Measurements from ENCODE around the gene MLLT1.

The MLLT1 gene

GRCh38 chr19:6221878-6222746 is 57.7 kb downstream of the MLLT1 start:
- DNase-seq (ENCODE audit: low read depth in 2 of 2): no peak

GRCh38 chr19:6221220-6221877 is 58.4 kb downstream of the MLLT1 start:
- no peak for DNase-seq (ENCODE audit: low read depth in 2 of 2)

- DNase-seq (ENCODE audit: low read depth in 2 of 2): no peak
These were observed 59.2 kb downstream of the MLLT1 start for GRCh38 chr19:6220385-6221191.

- DNase-seq (ENCODE audit: low read depth in 2 of 2): no peak
These were observed 60.0 kb downstream of the MLLT1 start for GRCh38 chr19:6219586-6220290.

- DNase-seq (ENCODE audit: low read depth in 2 of 2): no peak
These were observed 60.6 kb downstream of the MLLT1 start for GRCh38 chr19:6219147-6219525.

- peak; percentile 48 to 85 for DNase-seq (ENCODE audit: low read depth in 2 of 2)
These were observed 61.2 kb downstream of the MLLT1 start for GRCh38 chr19:6218491-6219146.

GRCh38 chr19:6217752-6218334 is 61.9 kb downstream of the MLLT1 start:
- DNase-seq (ENCODE audit: low read depth in 2 of 2): no peak

GRCh38 chr19:6216996-6217751 is 62.6 kb downstream of the MLLT1 start:
- DNase-seq (ENCODE audit: low read depth in 2 of 2): no peak

GRCh38 chr19:6216236-6216995 is 63.4 kb downstream of the MLLT1 start:
- DNase-seq (ENCODE audit: low read depth in 2 of 2): no peak

- no peak for DNase-seq (ENCODE audit: low read depth in 2 of 2)
These were observed 64.0 kb downstream of the MLLT1 start for GRCh38 chr19:6215701-6216235.

GRCh38 chr19:6214881-6215541 is 64.8 kb downstream of the MLLT1 start:
- no peak for DNase-seq (ENCODE audit: low read depth in 2 of 2)

- no peak for DNase-seq (ENCODE audit: low read depth in 2 of 2)
These were observed 65.8 kb downstream of the MLLT1 start for GRCh38 chr19:6213696-6214641.

- DNase-seq (ENCODE audit: low read depth in 2 of 2): no peak
These were observed 66.5 kb downstream of the MLLT1 start for GRCh38 chr19:6213266-6213595.

- DNase-seq (ENCODE audit: low read depth in 2 of 2): no peak
These were observed 67.1 kb downstream of the MLLT1 start for GRCh38 chr19:6212403-6213265.

GRCh38 chr19:6211632-6212402 is 68.0 kb downstream of the MLLT1 start:
- DNase-seq (ENCODE audit: low read depth in 2 of 2): no peak

All from stimulated activated CD4-positive, alpha-beta T cell treated with anti-CD3 and anti-CD28 coated beads, Interleukin-12 subunit alpha, Interleukin-12 subunit beta, amount 100 ng/mL, for 24 hours (primary cell).